ENCODE results near the gene ATP13A1.

Gene ATP13A1

GRCh38 chr19:19637523-19638251 lies 25.8 kb downstream of the ATP13A1 start:
- DNase-seq (ENCODE audit: insufficient read length, low spot score) (no peak), FAIRE-seq (no peak)
- TF ChIP-seq CTCF (IDR thresholded peaks at IDR 0.05; ENCODE audit: insufficient read depth, missing control alignments) = no peak

- DNase-seq (ENCODE audit: insufficient read length, low spot score) (no peak), FAIRE-seq (no peak)
- TF ChIP-seq CTCF (IDR thresholded peaks at IDR 0.05; ENCODE audit: insufficient read depth, missing control alignments) = no peak
Observed at GRCh38 chr19:19637186-19637522, 26.3 kb downstream of the ATP13A1 start.

- DNase-seq (ENCODE audit: insufficient read length, low spot score) (no peak), FAIRE-seq (no peak)
- TF ChIP-seq CTCF (IDR thresholded peaks at IDR 0.05; ENCODE audit: insufficient read depth, missing control alignments) = no peak
Observed at GRCh38 chr19:19636573-19637185, 26.8 kb downstream of the ATP13A1 start.

GRCh38 chr19:19635313-19635702 lies 28.2 kb downstream of the ATP13A1 start:
- DNase-seq (ENCODE audit: insufficient read length, low spot score) = no peak
- TF ChIP-seq CTCF (IDR thresholded peaks at IDR 0.05; ENCODE audit: insufficient read depth, missing control alignments) = no peak
- no peak for FAIRE-seq

- TF ChIP-seq CTCF (IDR thresholded peaks at IDR 0.05; ENCODE audit: insufficient read depth, missing control alignments) = no peak
- DNase-seq (ENCODE audit: insufficient read length, low spot score) (no peak), FAIRE-seq (no peak)
Observed at GRCh38 chr19:19634516-19635312, 28.8 kb downstream of the ATP13A1 start.

GRCh38 chr19:19633711-19634515 lies 29.6 kb downstream of the ATP13A1 start:
- no peak for DNase-seq (ENCODE audit: insufficient read length, low spot score)

More at GRCh38 chr19:19633711-19634515, 29.6 kb downstream of the ATP13A1 start:
- TF ChIP-seq CTCF (IDR thresholded peaks at IDR 0.05; ENCODE audit: insufficient read depth, missing control alignments) = no peak
- FAIRE-seq = no peak
